HS-5 (cell line): Measurements from ENCODE around the gene LHFPL6.

Experiments
- DNase-seq: peaks from one replicate; pipeline ENCODE4 v3.0.0-alpha.2; 2012; ENCODE audit warnings: low read depth

Gene LHFPL6

GRCh38 chr13:39410964-39411363 lies 192.0 kb downstream of the LHFPL6 start:
- DNase-seq, result no peak

GRCh38 chr13:39410096-39410901 lies 192.7 kb downstream of the LHFPL6 start:
- DNase-seq, result no peak

GRCh38 chr13:39408512-39408911 lies 194.5 kb downstream of the LHFPL6 start:
- DNase-seq, result no peak

- no peak for DNase-seq
These were observed 195.2 kb downstream of the LHFPL6 start for GRCh38 chr13:39407786-39408185.

- no peak for DNase-seq
These were observed 195.9 kb downstream of the LHFPL6 start for GRCh38 chr13:39407138-39407537.

- no peak for DNase-seq
These were observed 196.3 kb downstream of the LHFPL6 start for GRCh38 chr13:39406688-39407087.

GRCh38 chr13:39405596-39406205 lies 197.3 kb downstream of the LHFPL6 start:
- no peak for DNase-seq

GRCh38 chr13:39405107-39405506 lies 197.9 kb downstream of the LHFPL6 start:
- DNase-seq, result no peak

- DNase-seq, result no peak
These were observed 199.9 kb downstream of the LHFPL6 start for GRCh38 chr13:39403106-39403505.

GRCh38 chr13:39402221-39402970 lies 200.6 kb downstream of the LHFPL6 start:
- no peak for DNase-seq

- DNase-seq, result no peak
These were observed 201.2 kb downstream of the LHFPL6 start for GRCh38 chr13:39401756-39402155.

GRCh38 chr13:39401046-39401705 lies 201.8 kb downstream of the LHFPL6 start:
- no peak for DNase-seq

- DNase-seq, result no peak
These were observed 203.9 kb downstream of the LHFPL6 start for GRCh38 chr13:39399102-39399501.

GRCh38 chr13:39397896-39398265 lies 205.1 kb downstream of the LHFPL6 start:
- no peak for DNase-seq

GRCh38 chr13:39397226-39397895 lies 205.6 kb downstream of the LHFPL6 start:
- no peak for DNase-seq

GRCh38 chr13:39394796-39395678 lies 208.0 kb downstream of the LHFPL6 start:
- no peak for DNase-seq

GRCh38 chr13:39391761-39392160 lies 211.2 kb downstream of the LHFPL6 start:
- no peak for DNase-seq

- DNase-seq, result no peak
These were observed 214.0 kb downstream of the LHFPL6 start for GRCh38 chr13:39389013-39389412.

- no peak for DNase-seq
These were observed 217.3 kb downstream of the LHFPL6 start for GRCh38 chr13:39385621-39386231.

- DNase-seq, result no peak
These were observed 217.8 kb downstream of the LHFPL6 start for GRCh38 chr13:39385154-39385553.
